HEK293T (cell line): ENCODE data around the gene UBE2E2.

Experiments used
- ARNT ChIP-seq: fragments of 450-650 bp; IDR thresholded peaks from 2 replicates; pipeline ENCODE4 v1.6.1; 2017; ENCODE audit warnings: mild to moderate bottlenecking
- BHLHE40 ChIP-seq: fragments of 450-650 bp; IDR thresholded peaks from 2 replicates; pipeline ENCODE4 v1.6.1; 2016; ENCODE audit warnings: mild to moderate bottlenecking, moderate library complexity, borderline replicate concordance
- CTBP1 ChIP-seq: fragments of 450-650 bp; IDR thresholded peaks from 2 replicates; pipeline ENCODE4 v1.6.1; 2016; ENCODE audit warnings: borderline replicate concordance
- FOXA1 ChIP-seq: fragments of 450-650 bp; IDR thresholded peaks from 2 replicates; pipeline ENCODE4 v1.6.1; 2016; ENCODE audit warnings: mild to moderate bottlenecking
- FOXK2 ChIP-seq: fragments of 450-650 bp; IDR thresholded peaks from 2 replicates; pipeline ENCODE4 v1.6.1; 2016; ENCODE audit warnings: mild to moderate bottlenecking
- FOXM1 ChIP-seq: fragments of 450-650 bp; IDR thresholded peaks from 2 replicates; pipeline ENCODE4 v1.6.1; 2017; ENCODE audit warnings: mild to moderate bottlenecking, borderline replicate concordance
- L3MBTL2 ChIP-seq: fragments of 450-650 bp; conservative IDR thresholded peaks from 2 replicates; pipeline ENCODE4 v1.6.1; 2016; ENCODE audit warnings: mild to moderate bottlenecking
- PKNOX1 ChIP-seq: fragments of 450-650 bp; IDR thresholded peaks from 2 replicates; pipeline ENCODE4 v1.6.1; 2016
- SP1 ChIP-seq: fragments of 450-650 bp; IDR thresholded peaks from 2 replicates; pipeline ENCODE4 v1.6.1; 2017
- SUZ12 ChIP-seq: fragments of 450-650 bp; IDR thresholded peaks from 2 replicates; pipeline ENCODE4 v1.6.1; 2016; ENCODE audit warnings: mild to moderate bottlenecking
- TARDBP ChIP-seq: fragments of 450-650 bp; IDR thresholded peaks from 2 replicates; pipeline ENCODE4 v1.6.1; 2016
- ZNF384 ChIP-seq: fragments of 450-650 bp; IDR thresholded peaks from 2 replicates; pipeline ENCODE4 v1.6.1; 2016

DNA sequence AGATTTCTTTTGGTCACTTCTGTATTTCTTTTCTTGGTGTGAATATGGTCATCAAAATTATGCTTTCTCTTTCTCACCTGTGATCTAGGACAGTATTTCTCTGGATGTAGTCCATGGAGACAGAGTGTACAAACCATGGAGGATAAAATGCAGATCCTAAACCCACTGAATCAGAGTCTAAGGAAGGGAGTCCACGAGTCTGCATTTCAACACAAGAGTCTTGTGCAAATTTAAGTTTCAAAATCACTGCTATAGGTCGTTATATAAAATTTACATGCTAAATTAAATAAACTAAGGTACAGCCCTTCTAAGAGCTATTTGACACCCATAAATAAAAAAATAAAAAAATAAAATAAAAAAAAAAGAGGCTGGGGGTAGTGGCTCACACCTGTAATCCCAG lies 17.3 kb upstream of the UBE2E2 start:
- TF ChIP-seq ARNT (no peak), SP1 (no peak), SUZ12 (no peak), FOXM1 (no peak), CTBP1 (no peak), BHLHE40 (no peak), TARDBP (no peak), FOXA1 (no peak), FOXK2 (no peak), ZNF384 (no peak), L3MBTL2 (no peak), PKNOX1 (no peak)
